H1 (cell line): ENCODE data around the gene CCDC88C. TPM values are rescaled to one million over a fixed set of nuclear protein-coding genes. Genes with fewer than 3 reads are reported as not detected.

Experiments
- CTCF ChIA-PET: fragments of 300-600 bp; sonication (Branson Sonifier 250); formaldehyde crosslinking; loops from one replicate; lab custom pipeline; 2021; ENCODE audit not compliant: partially characterized antibody; lab: Charles Lee
- POLR2A ChIA-PET: fragments of 300-600 bp; sonication (Branson Sonifier 250); formaldehyde crosslinking; loops from one replicate; lab custom pipeline; 2021; ENCODE audit warnings: inconsistent platforms; ENCODE audit not compliant: partially characterized antibody; lab: Charles Lee
- DNase-seq, 2 experiments: peaks; one replicate each; pipeline versions ENCODE4 v3.0.0 to v3.0.0-alpha.2; 2010 to 2022; ENCODE audit warnings: low spot score in 2 of 2, low read depth in 1 of 2, mixed read lengths in 1 of 2
- FAIRE-seq: peaks from 2 replicates; lab custom pipeline; 2011; peaks lifted over from hg19 to GRCh38; lab: Jason Lieb, UNC
- H2AFZ ChIP-seq: 2 replicates; pipeline ENCODE4 v1.8.1; 2012; ENCODE audit warnings: low read length, inconsistent platforms
- H2AK5ac ChIP-seq: 2 replicates; pipeline ENCODE4 v1.6.1; 2013; ENCODE audit warnings: low read depth, low read length
- H2BK120ac ChIP-seq: replicated peaks from 2 replicates; pipeline ENCODE3; 2013; ENCODE audit warnings: low read depth, low read length, inconsistent platforms
- H2BK12ac ChIP-seq: 2 replicates; pipeline ENCODE4 v1.6.1; 2013; ENCODE audit warnings: low read depth, low read length
- H2BK15ac ChIP-seq: 2 replicates; pipeline ENCODE4 v1.6.1; 2013; ENCODE audit warnings: low read length
- H2BK20ac ChIP-seq: 2 replicates; pipeline ENCODE4 v1.6.1; 2013; ENCODE audit warnings: low read length
- H2BK5ac ChIP-seq: 2 replicates; pipeline ENCODE4 v1.6.1; 2013; ENCODE audit warnings: low read depth, low read length
- H3K14ac ChIP-seq: 2 replicates; pipeline ENCODE4 v1.6.1; 2013; ENCODE audit warnings: inconsistent platforms; ENCODE audit not compliant: insufficient read length
- H3K18ac ChIP-seq: 2 replicates; pipeline ENCODE4 v1.6.1; 2013; ENCODE audit warnings: low read length; ENCODE audit errors: extremely low read depth
- H3K23ac ChIP-seq: 2 replicates; pipeline ENCODE4 v1.6.1; 2013; ENCODE audit warnings: inconsistent platforms; ENCODE audit not compliant: insufficient read length
- H3K23me2 ChIP-seq: 2 replicates; pipeline ENCODE4 v1.6.1; 2013; ENCODE audit warnings: low read depth, low read length
- H3K27ac ChIP-seq: 2 replicates; pipeline ENCODE4 v1.6.1; 2011; ENCODE audit warnings: low read depth, low read length, inconsistent platforms
- H3K27me3 ChIP-seq, 4 experiments: replicated peaks in 1 of 4; 1 replicate in 1 of 4; 2 replicates in 3 of 4; pipeline versions ENCODE4 v1.6.1 to v1.8.1; 2011 to 2013; ENCODE audit warnings: low read length in 3 of 4, mild to moderate bottlenecking in 3 of 4, inconsistent platforms in 2 of 4, mixed read lengths in 2 of 4, moderate library complexity in 1 of 4; ENCODE audit not compliant: control insufficient read depth in 3 of 4, insufficient read depth in 3 of 4; ENCODE audit errors: extremely low read depth in 1 of 4
- H3K36me3 ChIP-seq, 4 experiments: 2 replicates each; pipeline versions ENCODE4 v1.6.1 to v1.8.1; 2011 to 2013; ENCODE audit warnings: mild to moderate bottlenecking in 4 of 4, low read length in 3 of 4, moderate library complexity in 2 of 4, control low read depth in 1 of 4, inconsistent platforms in 1 of 4; ENCODE audit not compliant: insufficient read depth in 4 of 4, control insufficient read depth in 2 of 4
- H3K4ac ChIP-seq: replicated peaks from 2 replicates; pipeline ENCODE3; 2013; ENCODE audit warnings: low read length, low read depth, mixed read lengths, inconsistent platforms; ENCODE audit not compliant: insufficient read length
- H3K4me1 ChIP-seq, 4 experiments: replicated peaks in 1 of 4; 1 replicate in 1 of 4; 2 replicates in 3 of 4; pipeline versions ENCODE4 v1.6.1 to v1.8.1; 2011 to 2013; ENCODE audit warnings: low read length in 3 of 4, inconsistent platforms in 2 of 4, mixed read lengths in 1 of 4; ENCODE audit not compliant: insufficient read depth in 4 of 4, control insufficient read depth in 3 of 4
- H3K4me2 ChIP-seq, 2 experiments: 2 replicates each; pipeline versions ENCODE4 v1.6.1 to v1.8.1; 2011 to 2013; ENCODE audit warnings: low read depth in 2 of 2, low read length in 2 of 2, control low read depth in 1 of 2, inconsistent platforms in 1 of 2, mild to moderate bottlenecking in 1 of 2; ENCODE audit not compliant: insufficient read depth in 1 of 2
- H3K4me3 ChIP-seq, 4 experiments: fragments of 200-600, 300-600 bp in 1 of 4; sonication (generic), shearing (Covaris generic), sonication (Bioruptor Twin) in 1 of 4; 2 replicates each; pipeline versions ENCODE4 v1.5.1 to v1.8.1; 2011 to 2016; ENCODE audit warnings: low read length in 4 of 4, low read depth in 3 of 4, control low read depth in 2 of 4, inconsistent platforms in 2 of 4, mild to moderate bottlenecking in 2 of 4, mixed read lengths in 1 of 4, moderate library complexity in 1 of 4; ENCODE audit not compliant: insufficient read depth in 2 of 4; ENCODE audit errors: extremely low read depth in 1 of 4
- H3K56ac ChIP-seq: replicated peaks from 2 replicates; pipeline ENCODE3; 2013; ENCODE audit warnings: low read depth, mild to moderate bottlenecking, mixed read lengths, low read length, inconsistent platforms; ENCODE audit not compliant: insufficient read length
- H3K79me1 ChIP-seq: 2 replicates; pipeline ENCODE4 v1.6.1; 2013; ENCODE audit warnings: low read depth, low read length, control low read depth
- H3K79me2 ChIP-seq, 2 experiments: 2 replicates each; pipeline versions ENCODE4 v1.6.1 to v1.8.1; 2012 to 2013; ENCODE audit warnings: low read length in 2 of 2, mild to moderate bottlenecking in 2 of 2, inconsistent platforms in 1 of 2; ENCODE audit not compliant: insufficient read depth in 2 of 2, control insufficient read depth in 1 of 2
- H3K9ac ChIP-seq, 4 experiments: replicated peaks in 1 of 4; 1 replicate in 1 of 4; 2 replicates in 3 of 4; pipeline versions ENCODE4 v1.6.1 to v1.8.1; 2011 to 2013; ENCODE audit warnings: low read depth in 3 of 4, low read length in 3 of 4, control low read depth in 2 of 4, mild to moderate bottlenecking in 2 of 4, moderate library complexity in 2 of 4, inconsistent platforms in 1 of 4; ENCODE audit errors: extremely low read depth in 1 of 4
- H3K9me3 ChIP-seq, 2 experiments: 2 replicates each; pipeline versions ENCODE4 v1.6.1 to v1.8.1; 2012 to 2013; ENCODE audit warnings: mild to moderate bottlenecking in 2 of 2, moderate library complexity in 2 of 2, control low read depth in 1 of 2, inconsistent platforms in 1 of 2, low read depth in 1 of 2, low read length in 1 of 2, mixed read lengths in 1 of 2; ENCODE audit not compliant: insufficient read depth in 2 of 2
- H4K20me1 ChIP-seq, 2 experiments: replicated peaks in 1 of 2; 2 replicates each; pipeline versions ENCODE3 to v1.8.1; 2011 to 2013; ENCODE audit warnings: inconsistent platforms in 2 of 2, low read length in 2 of 2, mild to moderate bottlenecking in 1 of 2; ENCODE audit not compliant: insufficient read depth in 2 of 2, control insufficient read depth in 1 of 2
- H4K5ac ChIP-seq: 2 replicates; pipeline ENCODE4 v1.6.1; 2013; ENCODE audit warnings: low read length, low read depth, mixed read lengths, inconsistent platforms; ENCODE audit not compliant: insufficient read length
- H4K8ac ChIP-seq: 2 replicates; pipeline ENCODE4 v1.8.0; 2013; ENCODE audit warnings: mild to moderate bottlenecking, moderate library complexity, low read length, inconsistent platforms; ENCODE audit not compliant: insufficient read depth; ENCODE audit errors: extremely low read depth
- H4K91ac ChIP-seq: replicated peaks from 2 replicates; pipeline ENCODE3; 2013; ENCODE audit warnings: low read length, mixed read lengths, inconsistent platforms; ENCODE audit not compliant: insufficient read length
- CTBP2 ChIP-seq: IDR thresholded peaks from 2 replicates; pipeline ENCODE4 v1.7.0; 2011; ENCODE audit warnings: borderline replicate concordance, mild to moderate bottlenecking, moderate library complexity, mixed read lengths, low read length; ENCODE audit not compliant: insufficient read depth, insufficient read length
- EGR1 ChIP-seq: IDR thresholded peaks from 2 replicates; pipeline ENCODE4 v1.6.1; 2011; ENCODE audit warnings: low read depth, low read length, borderline replicate concordance
- EP300 ChIP-seq, 2 experiments: IDR thresholded peaks; 1 replicate in 1 of 2; 2 replicates in 1 of 2; pipeline ENCODE4 v1.6.1; 2011 to 2012; ENCODE audit warnings: low read depth in 2 of 2, low read length in 2 of 2, mild to moderate bottlenecking in 2 of 2, borderline replicate concordance in 1 of 2, inconsistent platforms in 1 of 2, moderate library complexity in 1 of 2
- NANOG ChIP-seq: IDR thresholded peaks from 2 replicates; pipeline ENCODE4 v1.6.1; 2011; ENCODE audit warnings: low read length, low read depth, mild to moderate bottlenecking, inconsistent platforms; ENCODE audit not compliant: insufficient read depth, poor library complexity, severe bottlenecking
- SIN3A ChIP-seq, 2 experiments: IDR thresholded peaks in 1 of 2; conservative IDR thresholded peaks in 1 of 2; 2 replicates each; pipeline ENCODE4 v1.6.1; 2011 to 2012; ENCODE audit warnings: low read length in 2 of 2, improper control_type of control experiment in 1 of 2, low read depth in 1 of 2, mild to moderate bottlenecking in 1 of 2
- SP1 ChIP-seq: IDR thresholded peaks from 2 replicates; pipeline ENCODE4 v1.6.1; 2011; ENCODE audit warnings: low read depth, low read length
- SUZ12 ChIP-seq: fragments of 200-600 bp; sonication (generic); IDR thresholded peaks from 2 replicates; pipeline ENCODE4 v1.6.1; 2012; ENCODE audit warnings: mild to moderate bottlenecking, inconsistent platforms, low read length, moderate library complexity, mixed read lengths
- TCF12 ChIP-seq: IDR thresholded peaks from 2 replicates; pipeline ENCODE4 v1.6.1; 2011; ENCODE audit warnings: low read depth, mild to moderate bottlenecking, low read length
- WGBS, 2 experiments: shearing (Covaris generic) in 1 of 2; methylation state at CpG; one replicate each; pipeline versions ENCODE4 v1.1.6 to v1.1.7; 2013 to 2015; ENCODE audit warnings: low lambda C conversion rate in 2 of 2, mixed read lengths in 2 of 2, inconsistent platforms in 1 of 2, low coverage in 1 of 2, missing lambda C conversion rate in 1 of 2; ENCODE audit not compliant: insufficient replicate concordance in 2 of 2, insufficient coverage in 1 of 2, insufficient read length in 1 of 2; ENCODE audit errors: extremely low coverage in 1 of 2, missing lambda C conversion rate in 1 of 2; 5-methylcytosine and 5-hydroxymethylcytosine counted together
- polyA plus RNA-seq, 7 experiments: library from polyadenylated mRNA; depleted of rRNA in 3 of 7; stranded (reverse) in 5 of 7; unstranded in 2 of 7; fragments of >200 nt in 5 of 7; fragments of 200-250 nt in 2 of 7; gene quantifications; 1 replicate in 5 of 7; 2 replicates in 1 of 7; 4 replicates in 1 of 7; pipeline versions ENCODE4 v1.2.1 to v1.2.3, GENCODE V29; 2011 to 2013; ENCODE audit warnings: missing spikeins in 2 of 7, mixed read lengths in 2 of 7
- total RNA-seq: library from RNA; stranded (reverse); fragmentation: NEBNext Ultra II Directional; extraction: Animal tissue kit (Norgen Biotek cat#: 25700); gene quantifications from 2 replicates; pipeline ENCODE4 v1.2.1, GENCODE V29; 2021

The CCDC88C gene
- total and polyA plus RNA-seq, 2 of the 8 experiments (the other 6 are each of a cell fraction or from before 2014, with no cell fraction given), result 10.3 to 57.7 TPM

DNA sequence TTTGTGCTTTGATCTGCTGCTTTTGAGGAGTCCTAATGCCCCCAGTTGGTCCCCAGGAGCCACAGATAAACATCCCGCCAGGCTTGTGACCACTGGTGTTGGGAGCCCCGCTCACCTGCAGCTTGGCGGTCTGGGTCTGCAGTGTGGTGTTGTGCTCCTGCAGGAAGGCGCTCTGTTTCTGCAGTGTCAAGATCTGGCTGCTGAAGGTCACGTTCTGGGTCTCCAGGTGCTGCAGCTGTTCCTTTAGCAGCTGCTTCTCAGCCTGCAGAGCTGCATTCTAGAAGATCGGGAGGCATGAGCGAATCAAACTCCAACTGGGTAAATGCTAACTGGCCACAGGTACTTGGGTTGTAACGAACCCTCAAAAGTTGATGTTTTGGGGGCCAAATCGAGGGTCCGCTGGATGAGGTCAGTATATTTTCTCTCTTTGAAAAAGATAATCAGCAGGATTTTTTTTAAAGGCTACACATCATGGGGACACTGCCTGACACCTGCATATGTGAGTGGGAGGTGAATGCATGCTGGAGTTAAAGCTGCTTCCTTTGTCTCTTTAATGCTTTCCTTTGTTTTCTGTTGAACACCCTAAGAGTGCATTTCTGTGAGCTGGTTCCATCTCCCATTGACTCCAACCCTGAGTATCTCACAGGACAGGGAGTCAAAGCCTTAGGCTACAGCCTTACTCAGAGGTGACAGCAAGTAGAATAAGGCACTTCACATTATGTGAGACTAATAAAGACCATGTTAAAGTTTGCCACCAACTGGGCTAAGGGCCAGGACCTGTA lies 111.8 kb downstream of the CCDC88C start:
- no peak overlapping the region for H2BK12ac ChIP-seq
- TF ChIP-seq CTBP2 (no peak), NANOG (peak; percentile 97), SP1 (0 out of 2 replicates have a peak, but pooled peaks have one; percentile 46), EGR1 (0 out of 2 replicates have a peak, but pooled peaks have one; percentile 63), SUZ12 (no peak), TCF12 (peak; percentile 67; the same call in 1 of the 2 replicates), SIN3A (conservative IDR thresholded peaks at IDR 0.05 in 1 of 2, IDR thresholded peaks at IDR 0.05 in 1 of 2; ENCODE audit: low read depth in 1 of 2, low read length in 2 of 2) (0 out of 4 replicates have a peak, but pooled peaks of 1 of the 2 experiments have one; percentile 22), EP300 (IDR thresholded peaks at IDR 0.05; ENCODE audit: borderline replicate concordance in 1 of 2, low read depth in 2 of 2, low read length in 2 of 2) (0 out of 3 replicates have a peak, but pooled peaks of 1 of the 2 experiments have one; percentile 24)
- TF ChIP-seq, all 59 proteins: peak for 6

More for the DNA sequence above, 111.8 kb downstream of the CCDC88C start:
- FAIRE-seq (peak; percentile 13), DNase-seq (no peak)
- Histone ChIP-seq H2BK15ac (no peak overlapping the region), H2AFZ (no peak overlapping the region), H2BK5ac (no peak overlapping the region), H4K91ac (no peak overlapping the region), H3K4me3 (peak overlapping the region in 1 of 4 experiments; percentile 12; a peak in 2 of 8 replicates), H2AK5ac (no peak overlapping the region), H3K79me1 (no peaks in the 10 kb centered on the region), H3K27ac (peak overlapping the region; percentile 25; the same call in 1 of the 2 replicates), H4K8ac (no peak overlapping the region), H2BK120ac (no peak overlapping the region), H3K9ac (no peak overlapping the region), H4K20me1 (peaks cover 0 to 5% of the 10 kb centered on the region in 2 experiments), H3K23me2 (peaks cover 2% of the 10 kb centered on the region), H3K23ac (no peak overlapping the region), H3K27me3 (no peaks in the 10 kb centered on the region), H3K14ac (no peak overlapping the region), H3K4me2 (peak overlapping the region; percentile 43 to 52; a peak in 3 of 4 replicates), H3K79me2 (no peaks in the 10 kb centered on the region), H2BK20ac (peak overlapping the region; percentile 40; the same call in 1 of the 2 replicates), H3K56ac (no peak overlapping the region), H3K36me3 (peaks cover 10 to 49% (median 29%) of the 10 kb centered on the region in 4 experiments), H3K9me3 (no peaks in the 10 kb centered on the region), H4K5ac (no peak overlapping the region), H3K4ac (no peak overlapping the region), H3K18ac (no peak overlapping the region), H3K4me1 (peaks cover 7 to 31% (median 23%) of the 10 kb centered on the region in 4 experiments; a peak in 6 of 7 replicates)
- CTCF ChIA-PET, result interaction anchor here (0.9 to 2.1 kb wide), 5 partner anchors 18 to 52 kb away, joined by 3 to 9 read pairs (median 6); no protein-coding TSS in a partner anchor
- 88% methylated on average over 10 of the region's 10 CpGs; no CpG with 5 or more reads in 1 of the 2 experiments for WGBS, 2 experiments
- POLR2A ChIA-PET, result interaction anchor here (1.1 to 2.1 kb wide), 3 partner anchors 71 to 112 kb away, joined by 3 to 7 read pairs (median 4); partner anchors contain the start of gene CCDC88C
